Amniotic epithelial cell (primary cell): ENCODE measurements around the gene FAM177A1.
"Not testable (repeated sequence)": the region's sequence is repeated elsewhere in the genome, so short reads cannot be mapped to it uniquely, and the experiment has no call there.

Experiments
- DNase-seq: peaks from one replicate; pipeline ENCODE4 v3.0.0-alpha.2; 2010; ENCODE audit warnings: low read depth

FAM177A1 gene, protein sequence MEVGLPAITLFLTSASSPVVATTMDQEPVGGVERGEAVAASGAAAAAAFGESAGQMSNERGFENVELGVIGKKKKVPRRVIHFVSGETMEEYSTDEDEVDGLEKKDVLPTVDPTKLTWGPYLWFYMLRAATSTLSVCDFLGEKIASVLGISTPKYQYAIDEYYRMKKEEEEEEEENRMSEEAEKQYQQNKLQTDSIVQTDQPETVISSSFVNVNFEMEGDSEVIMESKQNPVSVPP

DNA sequence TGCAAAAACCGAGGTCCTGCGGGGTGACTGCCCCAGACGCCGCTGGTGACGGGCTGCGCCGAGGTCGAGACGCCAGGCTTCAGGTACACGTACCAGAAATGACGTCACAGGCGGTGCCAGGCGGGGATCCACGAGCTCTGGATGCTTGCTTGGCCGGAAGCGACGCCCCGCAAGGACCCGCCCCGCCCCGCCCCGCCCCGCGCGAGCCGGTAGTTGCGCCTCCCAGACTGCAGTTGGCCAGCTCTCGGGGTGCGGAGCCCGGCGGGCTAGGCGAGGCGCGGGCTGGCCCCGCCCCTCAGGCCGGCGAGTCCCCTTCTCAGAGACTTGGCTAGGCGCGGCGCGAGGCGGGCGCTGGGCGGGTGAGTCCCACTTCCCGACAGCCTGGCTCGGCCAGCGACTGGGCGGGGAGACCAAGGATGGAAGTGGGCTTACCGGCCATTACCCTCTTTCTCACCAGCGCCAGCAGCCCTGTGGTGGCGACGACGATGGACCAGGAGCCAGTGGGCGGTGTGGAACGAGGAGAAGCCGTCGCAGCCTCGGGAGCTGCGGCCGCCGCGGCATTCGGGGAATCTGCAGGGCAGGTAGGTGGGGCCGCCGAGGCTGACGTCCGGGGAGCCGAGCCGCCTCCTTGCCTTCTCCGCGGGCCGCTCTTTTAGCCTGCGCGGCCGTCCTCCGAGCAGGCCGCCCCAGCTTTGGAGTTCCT is at the start of gene FAM177A1:
Gene FAM177A1, plus strand, starts transcription at position 225 of the 703 bp plus-strand sequence. Its CDS starts 192 bp downstream, at position 417.
- peak; percentile 96 for DNase-seq

DNA sequence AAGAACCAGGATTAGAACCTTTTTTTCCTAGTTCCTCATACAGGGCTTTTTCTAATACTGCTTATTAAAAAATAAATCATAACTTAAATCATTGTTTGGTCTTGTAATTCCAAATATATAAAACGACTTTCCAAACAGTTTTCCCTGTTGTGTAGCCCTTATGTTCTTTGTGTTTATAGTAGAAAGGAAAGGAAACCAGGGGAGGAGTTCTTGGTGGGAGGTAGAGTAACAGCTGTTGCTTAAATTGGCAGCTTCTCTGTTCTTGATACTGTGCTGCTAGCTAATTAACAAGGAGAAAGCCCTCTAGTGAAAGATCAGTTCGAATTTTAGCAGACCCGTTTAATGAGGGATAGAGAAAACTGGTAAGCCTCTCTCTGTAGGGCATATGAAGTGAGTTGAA is 48.3 kb upstream of the FAM177A1 start:
- no peak for DNase-seq

DNA sequence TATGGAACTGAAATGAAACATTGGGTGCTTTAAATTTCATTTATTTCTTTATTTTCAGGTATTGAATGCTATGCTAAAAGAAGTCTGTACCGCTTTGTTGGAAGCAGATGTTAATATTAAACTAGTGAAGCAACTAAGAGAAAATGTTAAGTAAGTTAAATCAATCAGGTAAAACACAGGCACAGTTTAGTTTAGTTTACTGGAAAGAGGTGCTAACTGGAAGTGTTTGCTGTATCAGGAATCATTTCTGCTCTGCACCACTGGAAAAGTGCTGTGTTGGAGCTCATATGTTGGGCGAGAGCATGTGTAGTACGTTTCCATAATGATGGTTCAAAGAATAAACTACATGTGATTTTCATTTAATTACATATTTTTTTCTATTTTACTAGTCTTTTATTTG is 46.6 kb upstream of the FAM177A1 start:
- no peak for DNase-seq

DNA sequence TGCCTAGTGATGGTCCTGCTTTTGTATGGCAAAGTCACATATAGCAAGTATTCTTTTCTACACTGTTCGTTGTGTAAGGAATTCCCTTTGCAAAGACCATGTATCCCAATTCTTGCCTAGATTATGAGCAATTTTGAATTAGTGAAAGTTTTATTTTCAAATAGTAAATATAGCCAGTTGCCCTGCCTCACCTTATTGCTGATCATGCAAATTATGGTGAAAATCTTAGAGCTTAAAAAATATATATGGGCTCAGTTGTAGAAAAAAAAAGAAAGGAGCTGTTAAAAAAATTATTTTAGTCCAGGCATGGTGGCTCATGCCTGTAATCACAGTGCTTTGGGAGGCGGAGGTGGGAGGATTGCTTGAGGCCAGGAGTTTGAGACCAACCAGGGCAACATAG is 44.5 kb upstream of the FAM177A1 start:
- no peak for DNase-seq

DNA sequence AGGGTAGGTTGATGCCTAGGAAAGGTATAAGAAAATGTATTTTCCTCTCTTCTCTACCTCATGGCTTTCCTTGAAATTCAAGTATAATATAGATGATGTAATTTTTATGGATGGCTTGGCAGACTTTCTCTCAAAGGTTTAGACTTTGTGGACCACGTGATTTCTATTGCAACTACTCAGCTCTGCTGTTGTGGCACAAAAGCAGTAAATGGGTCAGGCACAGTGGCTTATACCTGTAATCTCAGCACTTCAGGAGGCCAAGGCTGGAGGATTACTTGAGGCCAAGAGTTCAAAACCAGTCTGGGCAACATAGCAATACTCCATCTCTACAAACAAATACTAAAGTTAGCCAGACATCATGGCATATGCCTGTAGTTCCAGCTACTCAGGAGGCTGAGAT is 41.2 kb upstream of the FAM177A1 start:
- no peak for DNase-seq

DNA sequence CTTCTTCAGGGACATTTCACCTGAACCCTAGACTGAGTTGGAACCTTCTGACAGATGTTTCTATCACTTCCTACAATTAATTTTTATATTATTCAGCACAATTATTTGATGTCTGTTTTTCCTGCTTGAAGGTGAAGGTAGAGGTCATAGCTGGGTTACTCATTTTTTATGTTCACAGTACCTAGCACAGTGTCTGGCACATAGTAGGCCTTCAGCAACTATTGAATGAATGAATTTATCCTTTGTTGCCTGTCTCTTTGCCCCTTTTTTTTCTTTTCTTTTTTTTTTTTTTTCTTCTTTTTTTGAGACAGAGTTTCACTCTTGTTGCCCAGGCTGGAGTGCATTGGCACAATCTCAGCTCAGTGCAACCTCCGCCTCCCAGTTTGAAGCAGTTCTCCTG is 29.5 kb upstream of the FAM177A1 start:
- no peak for DNase-seq

DNA sequence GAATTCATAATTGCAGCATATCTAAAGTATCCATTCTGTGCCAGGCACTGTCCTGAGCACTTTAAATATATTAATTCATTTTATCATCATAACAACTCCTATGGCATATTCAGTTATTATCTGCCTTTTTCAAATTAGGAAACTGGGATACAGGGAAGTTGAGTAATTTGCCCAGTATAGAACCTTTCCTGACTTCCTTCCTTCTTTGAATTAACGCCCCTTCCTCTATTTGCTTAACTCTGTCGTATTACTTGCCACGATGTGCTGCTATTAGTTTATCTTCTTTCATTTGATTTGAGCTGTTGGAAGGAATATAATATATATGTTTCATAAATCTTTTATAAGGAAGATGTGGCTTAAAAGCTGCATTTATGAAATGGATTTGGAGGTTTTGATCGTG is 25.4 kb upstream of the FAM177A1 start:
- no peak for DNase-seq

DNA sequence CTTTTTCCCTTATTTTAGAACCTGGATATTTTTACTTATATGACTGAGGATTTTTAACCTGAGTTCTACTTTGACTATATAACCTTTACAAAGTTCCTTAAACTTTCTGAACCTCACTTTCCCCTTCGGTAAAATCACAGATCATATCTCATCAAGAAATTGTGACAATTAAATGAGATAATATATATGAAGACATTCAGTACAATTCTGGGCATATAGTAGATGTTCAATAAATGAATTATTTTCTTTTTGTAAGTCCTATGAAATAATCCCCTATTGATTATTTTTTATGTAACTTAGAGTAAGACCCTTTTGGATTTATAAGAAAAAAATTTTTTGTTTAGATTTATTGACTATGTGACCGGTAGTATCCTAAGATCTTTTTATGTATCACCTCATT is 17.6 kb upstream of the FAM177A1 start:
- DNase-seq: no peak

DNA sequence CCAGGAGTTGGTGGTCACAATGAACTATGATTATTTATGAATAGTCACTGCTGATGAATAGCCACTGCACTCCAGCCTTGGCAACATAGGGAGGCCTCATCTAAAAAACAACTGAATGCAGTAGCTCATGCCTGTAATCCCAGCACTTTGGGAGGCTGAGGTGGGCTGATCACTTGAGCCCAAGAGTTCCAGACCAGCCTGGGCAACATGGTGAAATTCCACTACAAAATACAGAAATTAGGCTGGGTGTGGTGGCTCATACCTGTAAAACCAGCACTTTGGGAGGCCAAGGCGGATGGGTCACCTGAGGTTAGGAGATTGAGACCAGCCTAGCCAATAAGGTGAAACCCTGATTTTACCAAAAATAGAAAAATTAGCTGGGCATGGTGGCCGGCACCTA is 13.5 kb upstream of the FAM177A1 start:
- DNase-seq: no peak

DNA sequence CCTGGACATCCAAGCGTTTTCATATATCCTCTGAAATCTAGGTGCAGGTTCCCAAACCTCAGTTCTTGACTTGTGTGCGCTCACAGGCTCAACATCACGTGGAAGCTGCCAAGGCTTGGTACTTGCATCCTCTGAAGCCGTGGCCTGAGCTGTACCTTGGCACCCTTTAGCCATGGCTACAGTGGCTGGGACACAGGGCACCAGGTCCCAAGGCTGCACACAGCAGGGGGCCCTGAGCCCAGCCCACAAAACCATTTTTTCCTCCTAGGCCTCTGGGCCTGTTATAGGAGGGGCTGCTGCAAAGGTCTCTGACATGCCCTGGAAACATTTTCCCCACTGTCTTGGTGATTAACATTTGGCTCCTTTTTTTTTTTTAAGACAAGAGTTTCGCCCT is 11.6 kb upstream of the FAM177A1 start:
- DNase-seq: no peak

DNA sequence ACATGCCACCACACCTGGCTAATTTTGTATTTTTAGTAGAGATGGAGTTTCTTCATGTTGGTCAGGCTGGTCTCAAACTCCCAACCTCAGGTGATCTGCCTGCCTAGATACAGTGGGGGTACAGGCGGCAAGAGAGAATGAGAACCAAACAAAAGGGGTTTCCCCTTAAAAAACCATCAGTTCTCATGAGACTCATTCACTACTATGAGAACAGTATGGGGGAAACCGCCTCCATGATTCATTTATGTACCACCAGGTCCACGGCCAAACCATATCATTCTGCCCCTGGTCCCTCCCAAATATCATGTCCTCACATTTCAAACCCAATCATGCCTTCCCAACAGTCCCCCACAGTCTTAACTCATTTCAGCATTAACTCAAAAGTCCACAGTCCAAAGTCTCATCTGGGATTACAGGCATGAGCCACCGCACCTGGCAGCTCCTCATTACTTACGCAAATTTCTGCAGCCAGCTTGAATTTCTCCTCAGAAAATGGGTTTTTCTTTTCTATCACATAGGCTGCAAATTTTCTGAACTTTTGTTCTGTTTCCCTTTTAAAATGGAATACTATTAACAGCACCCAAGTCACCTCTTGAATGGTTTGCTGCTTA is 11.0 kb upstream of the FAM177A1 start:
- DNase-seq: not testable (repeated sequence)

DNA sequence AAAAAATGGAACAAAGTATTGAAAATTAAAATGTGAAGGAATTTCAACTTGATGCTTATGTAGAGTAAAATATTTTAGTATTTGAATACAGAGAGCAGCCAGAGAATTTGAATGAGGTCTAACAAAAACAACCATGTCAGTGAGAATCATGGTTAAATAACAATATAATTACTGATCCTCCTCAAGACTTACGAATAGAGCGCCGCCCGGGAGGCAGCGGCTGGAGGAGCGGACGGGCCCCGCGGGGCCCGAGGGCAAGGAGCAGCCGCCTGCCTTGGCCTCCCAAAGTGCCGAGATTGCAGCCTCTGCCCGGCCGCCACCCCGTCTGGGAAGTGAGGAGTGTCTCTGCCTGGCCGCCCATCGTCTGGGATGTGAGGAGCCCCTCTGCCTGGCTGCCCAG is 7.8 kb upstream of the FAM177A1 start:
- not testable (repeated sequence) for DNase-seq

DNA sequence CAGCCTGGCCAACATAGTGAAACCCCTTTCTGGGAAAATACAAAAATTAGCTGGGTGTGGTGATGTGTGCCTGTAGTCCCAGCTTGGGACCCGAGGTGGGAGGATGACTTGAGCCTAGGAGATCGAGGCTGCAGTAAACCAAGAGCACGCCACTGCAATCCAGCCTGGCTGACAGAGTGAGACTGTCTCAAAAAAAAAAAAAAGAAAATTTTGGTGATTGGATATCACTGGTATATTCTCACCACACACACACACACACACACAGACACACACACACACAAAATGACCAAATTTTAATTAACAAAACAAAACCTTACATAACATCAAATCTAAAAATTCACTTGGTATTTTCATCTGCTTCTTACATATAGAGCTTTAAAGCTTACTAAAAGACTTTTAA is 3.4 kb upstream of the FAM177A1 start:
- DNase-seq: no peak

DNA sequence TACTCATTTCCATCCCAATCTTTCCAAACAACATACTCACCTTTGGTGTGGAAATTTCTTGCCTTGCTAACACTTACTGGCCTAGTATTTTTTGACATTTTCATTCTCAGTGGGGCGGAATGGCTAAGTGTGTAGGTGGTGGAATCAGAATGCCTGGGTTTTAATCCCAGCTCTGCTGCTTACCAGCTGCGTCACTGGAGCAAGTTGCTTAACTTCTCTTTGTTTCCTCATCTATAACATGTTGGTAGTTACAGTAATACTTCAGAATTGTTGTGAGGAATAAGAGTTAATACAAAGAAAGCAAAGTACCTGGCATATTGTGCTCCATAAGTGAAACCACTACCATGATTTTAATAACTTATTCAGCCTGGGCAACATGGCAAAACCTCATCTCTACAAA is 3.0 kb upstream of the FAM177A1 start:
- peak; percentile 62 for DNase-seq

DNA sequence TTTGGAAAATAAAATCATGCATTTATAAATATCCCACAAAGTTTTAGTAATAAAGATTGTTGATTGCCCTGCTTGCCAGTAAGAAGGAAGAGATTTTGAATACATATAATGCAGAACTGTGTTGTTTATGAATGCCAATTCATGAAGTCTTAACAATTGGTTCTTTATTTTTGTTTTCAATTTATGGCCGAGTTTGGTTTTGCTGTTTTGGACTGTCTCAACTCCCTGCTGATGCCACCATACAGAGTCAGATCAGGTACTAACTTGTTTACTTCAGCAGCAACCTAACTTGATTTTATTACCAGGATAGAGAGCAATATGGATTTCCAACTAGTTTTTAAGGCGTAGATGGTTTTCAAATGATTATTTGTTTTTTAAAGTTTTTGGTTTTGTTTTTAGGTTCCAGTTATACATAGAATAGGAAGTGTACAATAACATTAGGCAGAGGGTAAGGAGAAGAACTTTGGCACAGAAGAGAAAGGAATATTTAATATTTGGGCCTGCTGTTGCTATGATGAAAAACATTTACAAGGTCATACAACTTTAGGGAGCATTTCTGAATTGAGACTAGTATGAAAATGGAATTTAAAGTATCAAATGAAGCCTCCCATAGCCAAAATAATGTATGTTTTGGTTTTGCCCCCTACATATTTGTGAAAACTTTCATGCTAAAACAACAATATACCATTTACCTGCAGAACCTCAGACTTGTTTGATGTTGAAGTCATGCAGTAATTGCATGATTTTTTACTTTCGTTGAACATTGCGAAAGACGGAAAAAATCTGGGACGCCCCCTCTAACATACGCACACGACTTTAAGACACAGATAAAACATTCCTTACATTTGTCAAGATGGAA is 904 bp upstream of the FAM177A1 start:
- peak; percentile 86 for DNase-seq

DNA sequence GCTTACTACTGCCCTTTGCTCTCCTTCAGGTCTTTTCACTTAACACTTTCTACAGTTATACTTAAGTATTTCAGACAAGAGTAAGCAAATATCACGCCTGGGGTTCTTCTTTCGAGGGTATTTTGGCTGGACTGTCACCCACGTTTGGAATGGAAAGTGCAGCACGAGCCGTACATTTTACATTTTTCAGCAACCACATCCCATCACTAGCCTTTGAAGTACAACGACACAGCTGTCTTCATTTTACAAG is 349 bp upstream of the FAM177A1 start:
- no peak for DNase-seq

DNA sequence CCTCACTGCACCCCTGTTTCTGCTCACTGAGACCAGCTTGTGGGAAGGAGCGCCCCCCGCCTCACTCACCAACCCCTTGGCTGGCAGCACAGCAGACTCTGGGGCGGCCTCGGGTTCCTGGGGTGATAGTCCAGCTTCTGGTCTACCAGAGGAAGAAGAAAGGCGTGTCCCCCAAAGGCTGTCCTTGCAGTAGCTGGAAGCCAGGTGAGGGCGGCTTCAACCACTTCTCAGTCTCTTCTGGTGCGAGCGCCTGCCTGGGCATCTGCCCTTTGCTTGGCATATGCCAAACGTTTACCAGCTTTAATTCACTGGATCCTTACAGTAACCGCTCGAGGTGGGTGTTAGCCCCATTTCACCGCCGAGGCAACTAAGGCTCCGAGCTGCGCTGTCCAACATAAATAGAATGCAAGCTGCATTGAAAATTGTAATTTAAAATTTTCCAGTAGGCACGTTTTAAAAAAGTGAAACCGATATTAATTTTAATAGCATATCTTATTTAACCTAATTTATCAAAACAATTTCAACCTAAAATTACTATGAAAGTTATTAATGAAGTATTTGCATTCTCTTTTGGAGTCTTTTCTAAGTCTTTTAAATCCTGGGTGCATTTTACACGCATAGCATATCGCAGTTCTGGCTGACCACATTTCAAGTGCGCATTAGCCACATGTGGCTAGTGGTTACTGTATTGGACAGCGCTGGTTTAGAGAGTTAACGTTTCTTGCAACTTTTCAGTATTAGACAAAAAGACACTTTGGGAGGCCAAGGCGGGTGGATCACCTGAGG is 872 bp downstream of the FAM177A1 start:
- DNase-seq: peak; percentile 30

DNA sequence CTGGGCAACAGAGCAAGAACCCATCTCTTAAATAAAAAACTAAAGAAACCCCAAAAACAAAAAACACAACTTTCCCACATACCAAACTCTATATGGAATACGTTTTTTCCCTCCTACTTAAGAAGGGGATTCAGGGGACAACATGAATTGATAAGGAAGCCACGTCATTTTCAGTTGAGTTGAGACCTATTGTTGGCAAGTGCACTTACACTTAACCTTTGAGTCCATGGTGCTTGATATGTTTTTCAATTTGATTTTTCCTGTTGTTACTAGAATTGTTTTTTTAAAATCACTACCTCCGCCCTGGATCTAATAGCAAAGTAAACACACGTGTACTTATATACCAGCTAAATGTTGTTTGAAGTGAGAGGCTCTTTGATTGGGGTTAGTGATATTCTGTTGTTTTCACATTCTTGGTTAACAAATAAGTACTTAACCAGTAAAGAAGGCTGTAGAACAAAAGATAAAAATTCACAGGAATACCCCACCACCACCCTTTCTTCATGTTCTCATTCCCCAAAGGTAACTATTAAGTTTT is 2.0 kb downstream of the FAM177A1 start:
- DNase-seq: no peak

DNA sequence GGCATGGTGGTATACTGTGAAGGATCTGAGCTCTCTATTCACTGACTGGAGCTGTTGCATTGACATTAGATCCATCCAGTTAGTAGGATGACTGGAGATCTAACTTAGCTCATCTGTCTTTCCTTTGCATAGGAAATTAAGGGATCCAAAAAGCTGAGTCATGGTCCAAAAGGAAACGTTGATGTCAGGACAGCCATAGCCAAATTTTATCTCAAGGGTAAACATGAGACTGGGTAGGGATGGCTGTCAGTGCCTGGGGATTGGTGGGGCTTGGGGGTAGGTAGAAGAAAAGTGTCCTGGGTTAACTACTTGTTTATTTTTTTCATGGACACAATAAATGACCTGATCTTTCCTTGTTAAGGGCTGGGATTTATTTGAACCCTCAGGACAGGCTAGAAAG is 4.6 kb downstream of the FAM177A1 start:
- peak; percentile 56 for DNase-seq

DNA sequence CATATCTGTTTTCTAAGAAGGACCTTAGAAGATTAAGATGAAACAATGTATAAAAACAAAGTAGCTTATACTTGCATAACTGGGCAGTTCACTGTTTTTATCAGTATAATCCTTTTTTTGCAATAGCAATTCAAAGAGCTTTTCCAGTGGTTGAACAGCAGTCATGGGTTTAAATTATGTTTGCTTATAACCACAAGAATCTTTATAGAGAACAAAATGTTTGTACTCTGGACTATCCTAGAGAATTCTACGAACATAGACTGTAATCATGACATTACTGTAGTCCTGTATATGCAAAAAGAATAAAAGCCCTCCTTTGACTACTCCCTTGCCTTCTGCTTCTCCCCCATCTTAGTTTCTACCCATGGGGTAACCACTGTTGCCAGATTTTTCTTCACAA is 5.7 kb downstream of the FAM177A1 start:
- peak; percentile 96 for DNase-seq

DNA sequence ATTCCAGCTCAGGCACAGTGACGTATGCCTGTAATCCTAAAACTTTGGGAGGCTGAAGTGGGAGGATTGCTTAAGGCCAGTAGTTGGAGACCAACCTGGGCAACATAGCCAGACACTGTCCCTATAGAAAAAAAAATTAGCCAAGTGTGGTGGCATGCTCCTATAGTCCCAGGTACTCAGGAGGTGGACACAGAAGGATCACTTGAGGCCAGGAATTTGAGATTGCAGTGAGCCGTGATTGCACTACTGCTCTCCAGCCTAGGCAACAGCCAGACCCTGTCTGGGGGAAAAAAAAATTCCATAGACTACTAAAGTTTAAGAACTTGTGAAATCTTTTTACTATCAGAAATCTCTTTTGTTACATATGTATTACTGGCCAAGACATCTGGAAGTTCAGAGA is 6.6 kb downstream of the FAM177A1 start:
- DNase-seq: no peak
